Keratinocyte (primary cell): Measurements from ENCODE around the gene SLC66A2. TPM values are rescaled to one million over a fixed set of nuclear protein-coding genes. Genes with fewer than 3 reads are reported as not detected.

Source experiments
- DNase-seq: peaks from one replicate; pipeline ENCODE4 v3.0.0-alpha.2; 2011; ENCODE audit warnings: low read depth, missing footprints, low spot score
- FAIRE-seq: peaks from 2 replicates; lab custom pipeline; 2011; peaks lifted over from hg19 to GRCh38; lab: Jason Lieb, UNC
- H2AFZ ChIP-seq: 2 replicates; pipeline ENCODE4 v1.6.0; 2012; ENCODE audit warnings: low read length, control low read depth, inconsistent platforms; ENCODE audit not compliant: control insufficient read depth
- H3K27ac ChIP-seq: 2 replicates; pipeline ENCODE4 v1.5.1; 2011; ENCODE audit warnings: low read length; ENCODE audit not compliant: control insufficient read depth, insufficient read depth
- H3K27me3 ChIP-seq: 3 replicates; pipeline ENCODE4 v1.6.0; 2011; ENCODE audit warnings: low read length; ENCODE audit not compliant: control insufficient read depth, insufficient read depth; ENCODE audit errors: extremely low read depth
- H3K36me3 ChIP-seq, 2 experiments: 2 replicates in 1 of 2; 3 replicates in 1 of 2; pipeline ENCODE4 v1.5.1; 2011; ENCODE audit warnings: low read length in 2 of 2, mild to moderate bottlenecking in 1 of 2; ENCODE audit not compliant: control insufficient read depth in 2 of 2, insufficient read depth in 2 of 2; ENCODE audit errors: extremely low read depth in 1 of 2
- H3K4me1 ChIP-seq: 3 replicates; pipeline ENCODE4 v1.5.1; 2011; ENCODE audit warnings: low read length; ENCODE audit not compliant: control insufficient read depth, insufficient read depth; ENCODE audit errors: extremely low read depth
- H3K4me2 ChIP-seq: 3 replicates; pipeline ENCODE4 v1.6.0; 2011; ENCODE audit warnings: low read depth, low read length; ENCODE audit not compliant: control insufficient read depth, insufficient read depth; ENCODE audit errors: extremely low read depth
- H3K4me3 ChIP-seq, 3 experiments: fragments of 200-600 bp in 1 of 3; sonication (generic) in 1 of 3; 2 replicates in 2 of 3; 3 replicates in 1 of 3; pipeline ENCODE4 v1.5.1; 2011 to 2016; ENCODE audit warnings: low read length in 3 of 3, mild to moderate bottlenecking in 3 of 3, control low read depth in 2 of 3, inconsistent platforms in 1 of 3, low read depth in 1 of 3, mixed read lengths in 1 of 3, mixed run types in 1 of 3, moderate library complexity in 1 of 3; ENCODE audit not compliant: control insufficient read depth in 2 of 3, insufficient read depth in 2 of 3; ENCODE audit errors: extremely low read depth in 1 of 3
- H3K79me2 ChIP-seq: 2 replicates; pipeline ENCODE4 v1.6.0; 2012; ENCODE audit warnings: low read length; ENCODE audit not compliant: control insufficient read depth, insufficient read depth
- H3K9ac ChIP-seq: 3 replicates; pipeline ENCODE4 v1.6.0; 2011; ENCODE audit warnings: low read length; ENCODE audit not compliant: control insufficient read depth, insufficient read depth; ENCODE audit errors: extremely low read depth
- H3K9me1 ChIP-seq: 3 replicates; pipeline ENCODE4 v1.6.0; 2011; ENCODE audit warnings: low read length; ENCODE audit not compliant: control insufficient read depth, insufficient read depth; ENCODE audit errors: extremely low read depth
- H3K9me3 ChIP-seq: 2 replicates; pipeline ENCODE4 v1.5.1; 2012; ENCODE audit warnings: low read depth, low read length; ENCODE audit not compliant: control insufficient read depth
- H4K20me1 ChIP-seq: 3 replicates; pipeline ENCODE4 v1.6.0; 2011; ENCODE audit warnings: low read length; ENCODE audit not compliant: control insufficient read depth, insufficient read depth; ENCODE audit errors: extremely low read depth
- EZH2 ChIP-seq: IDR thresholded peaks from one replicate; pipeline ENCODE4 v1.6.1; 2012; ENCODE audit warnings: inconsistent platforms, mild to moderate bottlenecking, low read length, moderate library complexity
- dilution Hi-C: fragments of 300-500 bp; cut with MboI; formaldehyde crosslinking; loops from one replicate; pipeline ENCODE4 v1.7.0; 2020; ENCODE audit warnings: low sequenced_read_pairs; ENCODE audit not compliant: extremely low pct_ligation_motif_present
- polyA plus RNA-seq, 5 experiments: library from polyadenylated mRNA; depleted of rRNA in 3 of 5; stranded (reverse) in 3 of 5; stranded (forward) in 1 of 5; unstranded in 1 of 5; fragments of >200 nt; gene quantifications; 1 replicate in 1 of 5; 2 replicates in 3 of 5; 3 replicates in 1 of 5; pipeline versions ENCODE4 v1.2.1 to v1.2.3, GENCODE V29; 2011 to 2012; ENCODE audit warnings: missing spikeins in 2 of 5, low read depth in 1 of 5, low replicate concordance in 1 of 5
- TF ChIP-seq, protein P1 (sequence below), 3 experiments: IDR thresholded peaks in 1 of 3; conservative IDR thresholded peaks in 1 of 3; optimal IDR thresholded peaks in 1 of 3; 2 replicates in 2 of 3; 3 replicates in 1 of 3; pipeline versions ENCODE3 to v1.5.1; 2011; ENCODE audit warnings: low read length in 3 of 3, mild to moderate bottlenecking in 3 of 3, moderate library complexity in 2 of 3, control low read depth in 1 of 3, inconsistent platforms in 1 of 3; ENCODE audit not compliant: insufficient read depth in 2 of 3; ENCODE audit errors: extremely low read depth in 1 of 3

Gene SLC66A2
- polyA plus RNA-seq, 1 donor (not counting 4 experiments of a cell fraction or from before 2014, with no cell fraction given), result 16.3 TPM

DNA sequence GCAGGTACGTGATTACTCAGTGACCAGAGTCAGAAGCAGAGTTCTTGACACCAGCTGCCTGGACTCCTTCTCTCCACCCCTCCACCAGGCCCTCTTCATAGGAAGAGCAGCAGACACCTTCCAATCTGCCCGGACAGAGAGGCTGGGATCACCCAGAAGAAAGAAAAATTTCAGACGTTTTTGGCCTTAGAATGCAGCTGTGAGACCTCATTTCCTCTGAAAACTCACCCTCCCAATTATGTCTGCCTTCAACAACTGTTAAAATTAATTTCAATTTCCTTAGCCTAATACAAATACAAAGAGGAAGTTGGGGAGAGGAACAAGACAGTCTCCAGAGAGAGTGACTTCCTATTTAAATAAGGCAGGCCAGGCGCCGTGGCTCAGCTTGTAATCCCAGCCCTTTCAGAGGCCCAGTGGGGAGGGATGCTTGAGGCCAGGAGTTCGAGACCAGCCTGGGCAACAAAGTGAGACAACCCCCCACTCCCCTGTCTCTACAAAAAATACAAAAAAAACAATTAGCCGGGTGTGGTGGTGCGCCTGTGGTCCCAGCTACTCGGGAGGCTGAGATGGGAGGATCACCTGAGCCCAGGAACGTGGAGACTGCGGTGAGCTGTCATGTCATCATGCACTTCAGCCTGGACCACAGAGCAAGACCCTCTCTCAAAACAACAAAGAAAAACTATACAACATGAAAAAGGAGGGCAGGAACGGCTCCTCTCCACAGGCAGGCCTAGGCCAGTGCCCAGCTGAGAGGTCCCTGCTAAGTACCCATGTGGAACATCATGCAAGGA is 1.6 kb downstream of the SLC66A2 start:
- peaks cover 4% of the 10 kb centered on the region for H3K9me1 ChIP-seq
- no peaks in the 10 kb centered on the region for H3K27me3 ChIP-seq
- peak overlapping the region; percentile 17 for H3K27ac ChIP-seq
- TF ChIP-seq, protein P1, sequence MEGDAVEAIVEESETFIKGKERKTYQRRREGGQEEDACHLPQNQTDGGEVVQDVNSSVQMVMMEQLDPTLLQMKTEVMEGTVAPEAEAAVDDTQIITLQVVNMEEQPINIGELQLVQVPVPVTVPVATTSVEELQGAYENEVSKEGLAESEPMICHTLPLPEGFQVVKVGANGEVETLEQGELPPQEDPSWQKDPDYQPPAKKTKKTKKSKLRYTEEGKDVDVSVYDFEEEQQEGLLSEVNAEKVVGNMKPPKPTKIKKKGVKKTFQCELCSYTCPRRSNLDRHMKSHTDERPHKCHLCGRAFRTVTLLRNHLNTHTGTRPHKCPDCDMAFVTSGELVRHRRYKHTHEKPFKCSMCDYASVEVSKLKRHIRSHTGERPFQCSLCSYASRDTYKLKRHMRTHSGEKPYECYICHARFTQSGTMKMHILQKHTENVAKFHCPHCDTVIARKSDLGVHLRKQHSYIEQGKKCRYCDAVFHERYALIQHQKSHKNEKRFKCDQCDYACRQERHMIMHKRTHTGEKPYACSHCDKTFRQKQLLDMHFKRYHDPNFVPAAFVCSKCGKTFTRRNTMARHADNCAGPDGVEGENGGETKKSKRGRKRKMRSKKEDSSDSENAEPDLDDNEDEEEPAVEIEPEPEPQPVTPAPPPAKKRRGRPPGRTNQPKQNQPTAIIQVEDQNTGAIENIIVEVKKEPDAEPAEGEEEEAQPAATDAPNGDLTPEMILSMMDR (optimal IDR thresholded peaks at IDR 0.05 in 1 of 3, IDR thresholded peaks at IDR 0.05 in 1 of 3, conservative IDR thresholded peaks at IDR 0.05 in 1 of 3; ENCODE audit: extremely low read depth in 1 of 3, insufficient read depth in 2 of 3, low read length in 3 of 3), result no peak
- TF ChIP-seq EZH2, result no peak
- peak overlapping the region; percentile 81 for H3K4me2 ChIP-seq
- H3K9ac ChIP-seq, result peak overlapping the region; percentile 70
- H2AFZ ChIP-seq, result no peak overlapping the region
- H3K79me2 ChIP-seq, result peaks cover 47% of the 10 kb centered on the region
- peaks cover 12% of the 10 kb centered on the region for H3K4me1 ChIP-seq
- no peak for DNase-seq
- H4K20me1 ChIP-seq, result peaks cover 3% of the 10 kb centered on the region
- H3K36me3 ChIP-seq, result peaks cover 16 to 19% of the 10 kb centered on the region in 2 experiments
- dilution Hi-C loops, result no loop called here
- no peak for FAIRE-seq
- peak overlapping the region; percentile 73 to 81 (median 80) for H3K4me3 ChIP-seq
- no peaks in the 10 kb centered on the region for H3K9me3 ChIP-seq

DNA sequence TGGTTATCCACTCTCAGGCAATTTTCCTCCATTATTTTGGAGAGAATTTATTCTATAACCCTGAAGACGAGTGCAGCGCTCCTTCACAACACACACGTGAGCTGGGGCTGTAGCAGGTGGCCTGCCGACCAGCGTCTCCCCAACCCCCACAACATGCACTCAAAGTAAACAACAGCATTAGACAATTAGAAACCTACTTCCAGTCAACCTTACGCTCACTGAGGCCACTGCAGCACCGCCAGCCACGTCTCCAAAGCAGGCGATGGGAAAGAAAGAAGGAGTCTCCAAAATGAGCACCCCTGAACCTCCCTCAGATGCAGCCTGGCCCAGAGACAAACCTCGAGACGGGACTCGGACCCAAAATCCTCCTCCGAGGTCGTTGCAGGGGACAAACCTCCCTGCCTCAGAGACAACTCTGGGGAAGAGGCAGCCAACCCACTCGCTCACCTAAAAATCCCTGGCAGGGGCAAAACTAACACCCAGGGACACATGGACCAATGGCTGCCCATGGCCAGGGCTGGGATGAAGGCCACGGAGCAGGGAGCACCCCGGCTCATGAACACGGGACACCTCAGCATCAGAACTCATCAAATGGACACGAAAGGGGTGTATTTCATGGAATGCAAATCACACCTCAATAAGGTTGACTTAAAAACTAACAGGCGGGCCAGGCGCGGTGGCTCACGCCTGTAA is 2.6 kb downstream of the SLC66A2 start:
- no peak for TF ChIP-seq EZH2
- TF ChIP-seq, protein P1 (optimal IDR thresholded peaks at IDR 0.05 in 1 of 3, IDR thresholded peaks at IDR 0.05 in 1 of 3, conservative IDR thresholded peaks at IDR 0.05 in 1 of 3; ENCODE audit: extremely low read depth in 1 of 3, insufficient read depth in 2 of 3, low read length in 3 of 3), result no peak
- DNase-seq, result no peak
- Histone ChIP-seq H3K27ac (no peak overlapping the region), H2AFZ (no peak overlapping the region), H4K20me1 (peaks cover 3% of the 10 kb centered on the region), H3K9me1 (peaks cover 4% of the 10 kb centered on the region), H3K4me1 (peaks cover 12% of the 10 kb centered on the region), H3K4me2 (no peak overlapping the region), H3K27me3 (no peaks in the 10 kb centered on the region), H3K4me3 (no peak overlapping the region), H3K36me3 (peaks cover 16 to 17% of the 10 kb centered on the region in 2 experiments), H3K9ac (no peak overlapping the region), H3K79me2 (peaks cover 58% of the 10 kb centered on the region), H3K9me3 (no peaks in the 10 kb centered on the region)
- no peak for FAIRE-seq
- dilution Hi-C loops, result no loop called here
